H1 (cell line): ENCODE measurements around the gene RAB39B. TPM values are rescaled to one million over a fixed set of nuclear protein-coding genes. Genes with fewer than 3 reads are reported as not detected.
A peak's percentile ranks its signal among the peaks of the same experiment; 100 is the strongest.

ENCODE experiments used
- CTCF ChIA-PET: fragments of 300-600 bp; sonication (Branson Sonifier 250); formaldehyde crosslinking; loops from one replicate; lab custom pipeline; 2021; ENCODE audit not compliant: partially characterized antibody; lab: Charles Lee
- POLR2A ChIA-PET: fragments of 300-600 bp; sonication (Branson Sonifier 250); formaldehyde crosslinking; loops from one replicate; lab custom pipeline; 2021; ENCODE audit warnings: inconsistent platforms; ENCODE audit not compliant: partially characterized antibody; lab: Charles Lee
- DNase-seq, 2 experiments: peaks; one replicate each; pipeline versions ENCODE4 v3.0.0 to v3.0.0-alpha.2; 2010 to 2022; ENCODE audit warnings: low spot score in 2 of 2, low read depth in 1 of 2, mixed read lengths in 1 of 2
- FAIRE-seq: peaks from 2 replicates; lab custom pipeline; 2011; peaks lifted over from hg19 to GRCh38; lab: Jason Lieb, UNC
- H2AFZ ChIP-seq: 2 replicates; pipeline ENCODE4 v1.8.1; 2012; ENCODE audit warnings: low read length, inconsistent platforms
- H2AK5ac ChIP-seq: 2 replicates; pipeline ENCODE4 v1.6.1; 2013; ENCODE audit warnings: low read depth, low read length
- H2BK120ac ChIP-seq: replicated peaks from 2 replicates; pipeline ENCODE3; 2013; ENCODE audit warnings: low read depth, low read length, inconsistent platforms
- H2BK12ac ChIP-seq: 2 replicates; pipeline ENCODE4 v1.6.1; 2013; ENCODE audit warnings: low read depth, low read length
- H2BK15ac ChIP-seq: 2 replicates; pipeline ENCODE4 v1.6.1; 2013; ENCODE audit warnings: low read length
- H2BK20ac ChIP-seq: 2 replicates; pipeline ENCODE4 v1.6.1; 2013; ENCODE audit warnings: low read length
- H2BK5ac ChIP-seq: 2 replicates; pipeline ENCODE4 v1.6.1; 2013; ENCODE audit warnings: low read depth, low read length
- H3K14ac ChIP-seq: 2 replicates; pipeline ENCODE4 v1.6.1; 2013; ENCODE audit warnings: inconsistent platforms; ENCODE audit not compliant: insufficient read length
- H3K18ac ChIP-seq: 2 replicates; pipeline ENCODE4 v1.6.1; 2013; ENCODE audit warnings: low read length; ENCODE audit errors: extremely low read depth
- H3K23ac ChIP-seq: 2 replicates; pipeline ENCODE4 v1.6.1; 2013; ENCODE audit warnings: inconsistent platforms; ENCODE audit not compliant: insufficient read length
- H3K23me2 ChIP-seq: 2 replicates; pipeline ENCODE4 v1.6.1; 2013; ENCODE audit warnings: low read depth, low read length
- H3K27ac ChIP-seq: 2 replicates; pipeline ENCODE4 v1.6.1; 2011; ENCODE audit warnings: low read depth, low read length, inconsistent platforms
- H3K27me3 ChIP-seq, 4 experiments: replicated peaks in 1 of 4; 1 replicate in 1 of 4; 2 replicates in 3 of 4; pipeline versions ENCODE4 v1.6.1 to v1.8.1; 2011 to 2013; ENCODE audit warnings: low read length in 3 of 4, mild to moderate bottlenecking in 3 of 4, inconsistent platforms in 2 of 4, mixed read lengths in 2 of 4, moderate library complexity in 1 of 4; ENCODE audit not compliant: control insufficient read depth in 3 of 4, insufficient read depth in 3 of 4; ENCODE audit errors: extremely low read depth in 1 of 4
- H3K36me3 ChIP-seq, 4 experiments: 2 replicates each; pipeline versions ENCODE4 v1.6.1 to v1.8.1; 2011 to 2013; ENCODE audit warnings: mild to moderate bottlenecking in 4 of 4, low read length in 3 of 4, moderate library complexity in 2 of 4, control low read depth in 1 of 4, inconsistent platforms in 1 of 4; ENCODE audit not compliant: insufficient read depth in 4 of 4, control insufficient read depth in 2 of 4
- H3K4ac ChIP-seq: replicated peaks from 2 replicates; pipeline ENCODE3; 2013; ENCODE audit warnings: low read length, low read depth, mixed read lengths, inconsistent platforms; ENCODE audit not compliant: insufficient read length
- H3K4me1 ChIP-seq, 4 experiments: replicated peaks in 1 of 4; 1 replicate in 1 of 4; 2 replicates in 3 of 4; pipeline versions ENCODE4 v1.6.1 to v1.8.1; 2011 to 2013; ENCODE audit warnings: low read length in 3 of 4, inconsistent platforms in 2 of 4, mixed read lengths in 1 of 4; ENCODE audit not compliant: insufficient read depth in 4 of 4, control insufficient read depth in 3 of 4
- H3K4me2 ChIP-seq, 2 experiments: 2 replicates each; pipeline versions ENCODE4 v1.6.1 to v1.8.1; 2011 to 2013; ENCODE audit warnings: low read depth in 2 of 2, low read length in 2 of 2, control low read depth in 1 of 2, inconsistent platforms in 1 of 2, mild to moderate bottlenecking in 1 of 2; ENCODE audit not compliant: insufficient read depth in 1 of 2
- H3K4me3 ChIP-seq, 4 experiments: fragments of 200-600, 300-600 bp in 1 of 4; sonication (generic), shearing (Covaris generic), sonication (Bioruptor Twin) in 1 of 4; 2 replicates each; pipeline versions ENCODE4 v1.5.1 to v1.8.1; 2011 to 2016; ENCODE audit warnings: low read length in 4 of 4, low read depth in 3 of 4, control low read depth in 2 of 4, inconsistent platforms in 2 of 4, mild to moderate bottlenecking in 2 of 4, mixed read lengths in 1 of 4, moderate library complexity in 1 of 4; ENCODE audit not compliant: insufficient read depth in 2 of 4; ENCODE audit errors: extremely low read depth in 1 of 4
- H3K56ac ChIP-seq: replicated peaks from 2 replicates; pipeline ENCODE3; 2013; ENCODE audit warnings: low read depth, mild to moderate bottlenecking, mixed read lengths, low read length, inconsistent platforms; ENCODE audit not compliant: insufficient read length
- H3K79me1 ChIP-seq: 2 replicates; pipeline ENCODE4 v1.6.1; 2013; ENCODE audit warnings: low read depth, low read length, control low read depth
- H3K79me2 ChIP-seq, 2 experiments: 2 replicates each; pipeline versions ENCODE4 v1.6.1 to v1.8.1; 2012 to 2013; ENCODE audit warnings: low read length in 2 of 2, mild to moderate bottlenecking in 2 of 2, inconsistent platforms in 1 of 2; ENCODE audit not compliant: insufficient read depth in 2 of 2, control insufficient read depth in 1 of 2
- H3K9ac ChIP-seq, 4 experiments: replicated peaks in 1 of 4; 1 replicate in 1 of 4; 2 replicates in 3 of 4; pipeline versions ENCODE4 v1.6.1 to v1.8.1; 2011 to 2013; ENCODE audit warnings: low read depth in 3 of 4, low read length in 3 of 4, control low read depth in 2 of 4, mild to moderate bottlenecking in 2 of 4, moderate library complexity in 2 of 4, inconsistent platforms in 1 of 4; ENCODE audit errors: extremely low read depth in 1 of 4
- H3K9me3 ChIP-seq, 2 experiments: 2 replicates each; pipeline versions ENCODE4 v1.6.1 to v1.8.1; 2012 to 2013; ENCODE audit warnings: mild to moderate bottlenecking in 2 of 2, moderate library complexity in 2 of 2, control low read depth in 1 of 2, inconsistent platforms in 1 of 2, low read depth in 1 of 2, low read length in 1 of 2, mixed read lengths in 1 of 2; ENCODE audit not compliant: insufficient read depth in 2 of 2
- H4K20me1 ChIP-seq, 2 experiments: replicated peaks in 1 of 2; 2 replicates each; pipeline versions ENCODE3 to v1.8.1; 2011 to 2013; ENCODE audit warnings: inconsistent platforms in 2 of 2, low read length in 2 of 2, mild to moderate bottlenecking in 1 of 2; ENCODE audit not compliant: insufficient read depth in 2 of 2, control insufficient read depth in 1 of 2
- H4K5ac ChIP-seq: 2 replicates; pipeline ENCODE4 v1.6.1; 2013; ENCODE audit warnings: low read length, low read depth, mixed read lengths, inconsistent platforms; ENCODE audit not compliant: insufficient read length
- H4K8ac ChIP-seq: 2 replicates; pipeline ENCODE4 v1.8.0; 2013; ENCODE audit warnings: mild to moderate bottlenecking, moderate library complexity, low read length, inconsistent platforms; ENCODE audit not compliant: insufficient read depth; ENCODE audit errors: extremely low read depth
- H4K91ac ChIP-seq: replicated peaks from 2 replicates; pipeline ENCODE3; 2013; ENCODE audit warnings: low read length, mixed read lengths, inconsistent platforms; ENCODE audit not compliant: insufficient read length
- CHD1 ChIP-seq: IDR thresholded peaks from 2 replicates; pipeline ENCODE4 v1.6.1; 2012; ENCODE audit warnings: low read depth, low read length, improper control_type of control experiment
- EGR1 ChIP-seq: IDR thresholded peaks from 2 replicates; pipeline ENCODE4 v1.6.1; 2011; ENCODE audit warnings: low read depth, low read length, borderline replicate concordance
- JUND ChIP-seq: IDR thresholded peaks from 2 replicates; pipeline ENCODE4 v1.6.1; 2011; ENCODE audit warnings: mild to moderate bottlenecking, improper control_type of control experiment, low read length
- KDM1A ChIP-seq: fragments of 200-600, 300-600 bp; sonication (generic); IDR thresholded peaks from 2 replicates; pipeline ENCODE4 v1.7.1; 2016; ENCODE audit warnings: mild to moderate bottlenecking, low read length, borderline replicate concordance
- KDM4A ChIP-seq: IDR thresholded peaks from one replicate; pipeline ENCODE4 v1.7.1; 2012; ENCODE audit warnings: low read depth, mild to moderate bottlenecking, moderate library complexity, low read length, inconsistent platforms; ENCODE audit not compliant: severe bottlenecking
- NANOG ChIP-seq: IDR thresholded peaks from 2 replicates; pipeline ENCODE4 v1.6.1; 2011; ENCODE audit warnings: low read length, low read depth, mild to moderate bottlenecking, inconsistent platforms; ENCODE audit not compliant: insufficient read depth, poor library complexity, severe bottlenecking
- SP1 ChIP-seq: IDR thresholded peaks from 2 replicates; pipeline ENCODE4 v1.6.1; 2011; ENCODE audit warnings: low read depth, low read length
- TAF7 ChIP-seq: optimal IDR thresholded peaks from 2 replicates; pipeline ENCODE3; 2011; ENCODE audit warnings: low read depth, mild to moderate bottlenecking, inconsistent platforms, low read length, moderate library complexity, borderline replicate concordance
- ZNF274 ChIP-seq: IDR thresholded peaks from 2 replicates; pipeline ENCODE4 v1.7.0; 2012; ENCODE audit warnings: low read length, borderline replicate concordance; ENCODE audit errors: extremely low read depth
- WGBS, 2 experiments: shearing (Covaris generic) in 1 of 2; methylation state at CpG; one replicate each; pipeline versions ENCODE4 v1.1.6 to v1.1.7; 2013 to 2015; ENCODE audit warnings: low lambda C conversion rate in 2 of 2, mixed read lengths in 2 of 2, inconsistent platforms in 1 of 2, low coverage in 1 of 2, missing lambda C conversion rate in 1 of 2; ENCODE audit not compliant: insufficient replicate concordance in 2 of 2, insufficient coverage in 1 of 2, insufficient read length in 1 of 2; ENCODE audit errors: extremely low coverage in 1 of 2, missing lambda C conversion rate in 1 of 2; 5-methylcytosine and 5-hydroxymethylcytosine counted together
- polyA plus RNA-seq, 7 experiments: library from polyadenylated mRNA; depleted of rRNA in 3 of 7; stranded (reverse) in 5 of 7; unstranded in 2 of 7; fragments of >200 nt in 5 of 7; fragments of 200-250 nt in 2 of 7; gene quantifications; 1 replicate in 5 of 7; 2 replicates in 1 of 7; 4 replicates in 1 of 7; pipeline versions ENCODE4 v1.2.1 to v1.2.3, GENCODE V29; 2011 to 2013; ENCODE audit warnings: missing spikeins in 2 of 7, mixed read lengths in 2 of 7
- total RNA-seq: library from RNA; stranded (reverse); fragmentation: NEBNext Ultra II Directional; extraction: Animal tissue kit (Norgen Biotek cat#: 25700); gene quantifications from 2 replicates; pipeline ENCODE4 v1.2.1, GENCODE V29; 2021

The RAB39B gene
- total and polyA plus RNA-seq, 2 of the 8 experiments (the other 6 are each of a cell fraction or from before 2014, with no cell fraction given), result 3.1 to 9.3 TPM

DNA sequence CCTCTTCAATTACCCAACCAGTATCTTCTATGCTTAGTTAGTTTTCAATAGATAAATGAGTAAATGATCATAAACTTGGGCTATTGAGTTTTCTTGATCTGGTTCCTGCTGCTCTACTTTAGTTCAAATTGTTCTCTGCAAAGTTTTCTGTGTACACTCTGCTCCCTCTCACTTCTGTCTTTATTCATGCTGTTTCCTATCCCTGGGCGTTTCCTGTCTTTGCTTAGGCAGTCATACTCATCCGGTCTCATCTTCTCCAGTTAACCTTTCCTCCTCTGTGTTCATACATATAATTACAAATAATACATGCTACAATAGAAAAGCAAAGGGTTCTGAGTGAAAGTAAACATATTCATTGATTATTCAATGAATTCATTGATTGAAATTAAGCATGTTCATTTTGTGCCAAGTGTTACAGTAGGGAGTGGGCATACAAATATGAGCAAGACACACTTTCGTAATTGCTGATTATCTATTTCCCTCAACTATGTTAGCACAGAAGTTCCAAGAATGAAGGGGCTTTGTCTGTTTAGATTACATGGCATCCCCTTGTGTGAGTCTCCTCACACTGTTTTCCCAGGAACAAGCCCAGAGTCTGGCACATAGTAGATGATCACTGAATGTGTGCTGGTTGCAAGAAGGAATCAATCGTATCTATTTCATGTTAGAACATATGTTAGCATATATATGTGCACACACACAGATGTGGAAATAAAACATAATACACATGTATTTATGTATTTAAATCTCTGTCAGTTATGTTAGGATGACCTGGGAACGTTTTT, 1.1 kb downstream of the RAB39B start:
- peak overlapping the region in 3 of 4 experiments; percentile 75 to 95 (median 81); a peak in 7 of 8 replicates for H3K4me3 ChIP-seq

More for the DNA sequence above, 1.1 kb downstream of the RAB39B start:
- Histone ChIP-seq H3K9ac (no peak overlapping the region), H3K14ac (no peak overlapping the region), H3K4me1 (no peaks in the 10 kb centered on the region; a peak in 1 of 7 replicates), H2AK5ac (no peak overlapping the region), H3K4ac (no peak overlapping the region), H2BK20ac (no peak overlapping the region), H3K36me3 (no peaks in the 10 kb centered on the region), H2AFZ (0 out of 2 replicates have a peak overlapping the region, but pooled peaks have one; percentile 53), H3K79me2 (peaks cover 0 to 11% of the 10 kb centered on the region in 2 experiments; a peak in 2 of 4 replicates), H2BK5ac (no peak overlapping the region), H3K23ac (no peak overlapping the region), H2BK15ac (no peak overlapping the region), H2BK120ac (no peak overlapping the region), H4K20me1 (no peaks in the 10 kb centered on the region), H3K27ac (no peak overlapping the region), H3K18ac (no peak overlapping the region), H2BK12ac (no peak overlapping the region), H3K23me2 (no peaks in the 10 kb centered on the region; the same call in 1 of the 2 replicates), H4K91ac (no peak overlapping the region), H3K27me3 (no peaks in the 10 kb centered on the region), H3K9me3 (no peaks in the 10 kb centered on the region), H3K4me2 (peak overlapping the region; percentile 65 to 72), H4K8ac (no peak overlapping the region), H3K56ac (no peak overlapping the region), H4K5ac (no peak overlapping the region), H3K79me1 (no peaks in the 10 kb centered on the region)
- ChIA-PET POLR2A (interaction anchor here (0.6 to 1.8 kb wide), 3 partner anchors 12 to 24 kb away, joined by 3 to 8 read pairs (median 3); no protein-coding TSS in a partner anchor), CTCF (no interaction called here)
- 56% methylated on average over 5 of the region's 5 CpGs; no CpG with 5 or more reads in 1 of the 2 experiments for WGBS, 2 experiments
- TF ChIP-seq ZNF274 (no peak), CHD1 (no peak), TAF7 (no peak), EGR1 (no peak), JUND (no peak), KDM4A (no peak), NANOG (no peak), KDM1A (no peak), SP1 (no peak)
- FAIRE-seq (no peak), DNase-seq (no peak)
